Effector memory CD8-positive, alpha-beta T cell (primary cell): Measurements from ENCODE around the gene AKT1.

Experiments used
- ATAC-seq: fragments of 150-1000 bp; cut with Tn5 transposase; replicated peaks from 2 replicates; pipeline ENCODE4 v1.10.0; 2021; ENCODE audit warnings: mild to moderate bottlenecking, moderate library complexity
- DNase-seq, 3 experiments: peaks; one replicate each; pipeline ENCODE4 v3.0.0; 2021
- H3K27ac Mint-ChIP-seq, 2 donors: one replicate each; pipeline ENCODE4 v1.8.0; 2022; ENCODE audit warnings: mild to moderate bottlenecking in 2 of 2, mixed read lengths in 2 of 2, moderate library complexity in 2 of 2
- H3K27me3 Mint-ChIP-seq, 2 donors: one replicate each; pipeline ENCODE4 v1.8.0; 2022; ENCODE audit warnings: mixed read lengths in 2 of 2
- H3K36me3 Mint-ChIP-seq: one replicate; pipeline ENCODE4 v1.8.0; 2022; ENCODE audit warnings: mild to moderate bottlenecking, moderate library complexity, mixed read lengths; ENCODE audit not compliant: insufficient read depth
- H3K4me1 Mint-ChIP-seq, 2 donors: one replicate each; pipeline ENCODE4 v1.8.0; 2022; ENCODE audit warnings: low read depth in 2 of 2, mixed read lengths in 2 of 2
- H3K4me3 Mint-ChIP-seq, 2 donors: one replicate each; pipeline ENCODE4 v1.8.0; 2022; ENCODE audit warnings: mild to moderate bottlenecking in 2 of 2, mixed read lengths in 2 of 2, moderate library complexity in 2 of 2
- H3K9me3 Mint-ChIP-seq, 2 donors: one replicate each; pipeline ENCODE4 v1.8.0; 2022; ENCODE audit warnings: mixed read lengths in 2 of 2

The AKT1 gene

DNA sequence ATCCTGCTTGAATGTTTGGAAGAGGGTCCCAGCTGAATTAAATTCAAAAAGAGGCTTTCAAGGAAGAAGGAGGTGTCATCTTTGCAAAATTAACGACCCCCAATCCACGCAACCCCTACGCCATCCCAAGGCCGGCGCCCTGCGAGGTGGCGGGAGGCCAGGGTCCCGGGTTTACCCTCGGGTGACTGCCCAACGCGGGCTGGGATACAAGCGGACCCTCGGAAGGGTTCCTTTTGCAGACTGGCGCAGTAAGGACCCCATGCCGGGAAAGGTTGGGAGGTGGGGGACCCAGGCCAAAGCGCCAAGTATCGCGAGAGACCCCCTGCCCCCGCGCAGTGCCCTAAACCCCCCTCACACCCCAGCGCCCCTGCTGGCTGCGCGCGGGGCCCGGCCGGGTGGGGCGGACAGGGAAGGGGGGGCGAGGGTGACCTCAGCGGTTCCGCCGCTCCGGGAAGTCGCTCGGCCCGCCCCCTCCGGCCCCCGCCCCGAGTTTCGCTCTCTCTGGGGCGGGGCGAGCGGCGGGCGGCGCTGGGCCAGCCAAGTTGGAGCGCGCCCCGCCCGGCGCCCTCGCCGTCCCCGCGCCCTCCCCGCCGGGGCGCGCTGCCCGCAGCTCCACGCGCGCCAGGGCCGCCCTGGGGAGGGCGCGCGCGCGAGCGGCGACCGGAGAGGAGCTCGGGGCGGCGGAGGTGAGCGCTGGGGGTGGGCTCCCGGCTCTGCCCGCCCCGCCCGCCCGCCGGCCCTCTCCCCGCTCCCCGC is 4.6 kb upstream of the AKT1 start:
- peak overlapping the region in 1 of 2 donors; percentile 70 for H3K27ac Mint-ChIP-seq
- no peaks in the 10 kb centered on the region for H3K9me3 Mint-ChIP-seq
- no peaks in the 10 kb centered on the region for H3K27me3 Mint-ChIP-seq
- peaks cover 30% of the 10 kb centered on the region for H3K36me3 Mint-ChIP-seq
- H3K4me1 Mint-ChIP-seq = peaks cover 3 to 25% of the 10 kb centered on the region in 2 donors
- peak overlapping the region; percentile 67 to 76 for H3K4me3 Mint-ChIP-seq
- DNase-seq (peak; percentile 54 to 74 (median 69)), ATAC-seq (peak; percentile 73)

DNA sequence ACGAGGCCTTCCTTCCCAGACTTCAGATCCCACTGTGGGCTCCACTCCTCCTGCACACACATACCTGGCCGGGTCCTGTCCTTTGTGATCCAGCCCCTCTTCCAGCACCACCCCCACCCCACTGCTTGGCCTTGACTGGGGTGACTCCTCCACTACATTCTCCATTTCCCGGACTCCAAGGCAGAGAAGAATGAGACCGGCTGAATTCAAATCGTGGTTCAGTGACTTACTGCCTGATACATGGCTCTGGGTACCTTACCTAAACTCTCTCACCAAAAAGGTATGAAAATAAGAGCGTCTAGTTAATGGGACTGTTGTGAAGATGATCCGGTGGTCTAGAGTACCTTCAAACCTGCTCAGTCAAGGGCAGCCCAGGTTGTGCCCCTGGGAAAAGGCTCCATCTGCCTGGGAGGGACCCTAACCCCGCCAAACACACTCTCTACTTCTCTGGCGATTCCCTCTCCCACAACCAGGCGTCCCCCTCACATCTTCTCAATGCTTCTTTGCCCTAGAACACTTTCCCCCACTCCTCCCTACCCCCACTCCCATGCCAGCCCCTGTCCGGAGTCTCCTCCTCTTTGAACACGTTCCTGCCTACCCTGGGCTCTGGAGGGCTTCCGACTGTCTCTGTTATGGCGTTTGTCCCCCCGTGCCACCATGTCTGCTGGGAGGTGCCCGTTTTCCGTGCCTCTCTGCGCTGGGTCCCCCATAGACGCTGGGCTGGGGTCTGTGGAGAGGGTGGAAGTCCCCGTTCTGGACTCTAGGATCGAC is 3.9 kb upstream of the AKT1 start:
- Mint-ChIP-seq H3K27ac (peak overlapping the region; percentile 70 to 82), H3K4me1 (peaks cover 6 to 25% of the 10 kb centered on the region in 2 donors), H3K9me3 (no peaks in the 10 kb centered on the region), H3K4me3 (peak overlapping the region; percentile 67 to 76), H3K27me3 (no peaks in the 10 kb centered on the region), H3K36me3 (peaks cover 30% of the 10 kb centered on the region)
- DNase-seq (peak in 1 of 3 experiments; percentile 17), ATAC-seq (no peak)

DNA sequence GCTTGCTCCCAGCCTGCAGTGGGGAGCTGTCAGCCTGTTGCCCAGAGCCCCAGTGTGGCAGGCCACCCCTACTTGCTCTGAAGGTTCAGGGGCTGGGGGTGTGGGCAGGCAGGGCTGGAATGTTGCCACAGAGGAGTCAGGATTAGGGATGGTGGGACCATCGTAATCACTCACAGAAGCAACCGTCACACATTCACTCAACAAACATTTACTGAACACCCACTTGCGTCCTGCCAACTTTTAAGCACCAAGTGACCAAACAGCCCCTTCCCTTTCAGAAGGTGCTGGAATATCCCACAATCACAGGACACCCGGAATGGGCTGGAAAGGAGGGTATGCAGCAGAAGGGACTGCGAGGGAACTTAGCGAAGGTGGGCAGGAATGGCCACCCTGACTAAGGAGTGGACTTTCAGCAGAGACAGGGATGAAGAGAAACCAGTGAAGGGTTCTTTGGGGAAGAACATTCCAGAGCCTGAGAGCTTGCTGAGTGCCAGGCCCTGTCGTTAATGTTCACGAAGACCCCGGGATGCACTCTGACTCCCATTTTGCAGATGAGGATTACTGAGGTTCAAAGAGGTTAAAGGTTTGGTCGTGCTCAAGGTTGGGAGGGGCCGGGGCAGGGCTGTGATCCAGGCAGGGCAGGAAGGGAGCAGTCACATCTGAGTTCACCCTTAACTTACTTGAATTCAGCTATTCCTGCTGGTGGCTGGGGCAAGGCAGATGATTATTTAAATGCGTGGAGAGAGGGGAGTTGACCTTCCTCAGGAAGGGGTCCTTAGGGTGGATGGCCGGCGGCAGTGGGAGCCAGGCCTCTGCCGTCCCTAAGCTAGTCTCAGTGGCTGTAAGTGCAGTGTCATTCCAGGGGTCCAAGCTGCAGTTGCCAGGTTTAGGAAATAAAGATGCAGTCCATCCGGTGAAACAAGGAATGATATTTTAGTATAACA is 3.0 kb upstream of the AKT1 start:
- Mint-ChIP-seq H3K27ac (peak overlapping the region; percentile 34 to 82), H3K27me3 (no peaks in the 10 kb centered on the region), H3K36me3 (peaks cover 35% of the 10 kb centered on the region), H3K4me1 (peaks cover 15 to 28% of the 10 kb centered on the region in 2 donors), H3K9me3 (no peaks in the 10 kb centered on the region), H3K4me3 (peak overlapping the region; percentile 4 to 67)
- ATAC-seq (no peak), DNase-seq (no peak)

DNA sequence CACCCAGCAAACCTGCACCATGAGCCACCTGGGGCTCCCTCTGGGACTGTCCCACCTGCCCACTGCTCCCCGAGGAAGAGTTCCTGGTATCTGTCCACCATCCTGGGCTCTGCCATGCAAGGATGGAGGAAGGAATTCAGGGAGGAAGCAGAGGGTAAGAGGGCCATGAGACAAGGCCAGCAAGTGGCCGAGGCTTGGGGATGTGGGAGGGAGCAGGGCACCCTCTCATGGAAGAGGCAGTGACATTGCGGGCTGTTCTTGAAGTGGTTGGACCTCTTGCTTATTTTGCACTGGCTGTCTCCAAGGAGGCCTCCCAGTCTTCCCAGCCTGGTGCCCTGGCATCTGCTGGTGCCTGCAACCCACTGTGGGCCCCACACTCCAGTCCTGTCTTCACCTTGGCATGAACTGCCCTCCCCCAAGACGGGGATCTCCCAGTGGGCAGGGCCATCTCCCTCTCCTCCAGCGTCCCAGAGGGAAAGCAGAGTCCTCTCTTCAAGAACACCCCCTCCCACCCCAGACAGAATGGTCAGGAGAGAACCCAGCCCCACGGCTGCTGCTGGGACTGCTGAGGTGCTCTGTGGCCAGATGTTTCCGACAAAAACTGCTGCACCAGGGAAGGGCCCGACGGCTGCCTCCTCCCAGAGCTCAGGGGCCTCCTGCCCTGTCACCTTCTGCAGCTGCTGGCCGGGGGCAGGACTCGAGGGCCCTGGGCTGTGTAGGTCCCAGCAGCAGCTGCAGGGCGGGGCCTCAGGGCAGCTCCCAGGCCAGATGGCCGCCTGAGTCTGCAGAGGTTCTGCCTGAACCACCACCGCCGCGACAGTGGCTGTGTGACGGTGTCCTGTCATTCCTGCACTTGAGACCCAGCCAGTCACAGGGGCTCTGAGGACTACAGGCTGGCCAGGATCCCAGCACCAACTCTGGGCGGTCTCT is 1.8 kb upstream of the AKT1 start:
- Mint-ChIP-seq H3K4me3 (peak overlapping the region; percentile 37 to 73), H3K27ac (peak overlapping the region in 1 of 2 donors; percentile 81), H3K9me3 (no peaks in the 10 kb centered on the region), H3K4me1 (peaks cover 24 to 34% of the 10 kb centered on the region in 2 donors), H3K36me3 (peaks cover 35% of the 10 kb centered on the region), H3K27me3 (no peaks in the 10 kb centered on the region)
- ATAC-seq (no peak), DNase-seq (no peak)

DNA sequence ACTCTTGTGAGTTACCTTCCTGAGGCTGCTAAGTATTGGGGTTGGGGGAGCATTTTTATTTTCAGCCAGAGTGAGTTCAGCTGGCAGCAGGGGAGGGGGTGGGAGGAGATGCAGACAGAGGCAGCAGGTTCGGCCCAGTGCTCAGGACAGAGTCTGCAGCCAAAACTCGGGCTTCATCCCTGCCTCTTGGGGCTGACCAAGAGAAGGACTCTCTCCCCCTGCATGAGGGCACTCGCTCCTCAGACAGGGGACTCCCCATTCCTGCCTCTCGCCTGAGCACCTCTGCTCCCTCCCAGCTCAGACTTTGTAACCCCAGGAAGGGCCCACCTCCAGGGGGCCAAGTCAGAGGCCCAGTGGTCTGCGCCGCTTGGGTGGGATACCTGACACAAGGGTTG is 1.1 kb upstream of the AKT1 start:
- Mint-ChIP-seq H3K4me3 (peak overlapping the region; percentile 62 to 73), H3K4me1 (peaks cover 25 to 32% of the 10 kb centered on the region in 2 donors), H3K36me3 (peaks cover 35% of the 10 kb centered on the region), H3K9me3 (no peaks in the 10 kb centered on the region), H3K27ac (peak overlapping the region in 1 of 2 donors; percentile 81), H3K27me3 (no peaks in the 10 kb centered on the region)
- ATAC-seq (no peak), DNase-seq (no peak)

DNA sequence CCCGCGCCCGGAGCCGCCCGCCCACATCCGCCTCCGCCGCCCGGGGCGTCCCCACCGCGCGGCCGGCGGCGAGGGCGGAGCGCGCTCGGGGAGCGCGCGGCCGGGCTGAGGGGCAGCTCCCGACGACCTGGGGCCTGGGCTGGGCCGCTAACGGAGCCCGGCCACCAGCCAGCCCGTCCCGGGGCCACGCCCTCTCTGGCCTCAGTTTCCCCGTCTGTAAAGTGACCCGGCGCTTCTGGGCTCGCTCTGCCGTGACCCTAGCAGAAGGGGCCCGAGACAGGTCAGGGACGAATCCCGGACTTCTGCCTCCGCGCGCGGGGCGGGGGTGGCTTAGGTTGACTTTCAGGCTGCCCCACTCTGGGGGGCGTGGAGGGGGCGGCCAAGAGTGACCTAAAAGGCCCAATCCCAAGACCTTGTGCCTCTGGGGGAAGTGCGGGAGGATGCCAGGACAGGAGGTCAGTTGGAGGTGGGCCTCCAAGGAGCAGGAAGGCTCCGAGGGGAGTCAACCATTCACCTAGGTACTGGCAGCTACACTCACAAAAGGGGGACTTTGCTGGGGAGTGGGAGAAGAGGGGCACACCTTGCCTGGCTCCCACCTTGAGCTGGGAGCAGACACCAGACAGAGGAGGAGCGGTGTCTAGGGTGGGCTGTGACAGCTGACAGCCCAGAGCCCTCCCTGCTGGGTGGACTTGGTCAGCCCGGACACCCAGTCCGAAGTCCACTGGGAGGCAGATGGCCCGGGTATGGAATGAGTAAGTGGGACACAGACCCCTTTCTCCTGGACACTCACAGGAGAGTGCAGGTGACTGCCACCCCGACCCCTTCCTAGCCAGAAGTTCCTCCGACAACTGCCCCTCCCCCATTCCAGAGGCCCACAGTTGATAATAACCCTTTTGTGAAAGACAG is 486 bp upstream of the AKT1 start:
- Mint-ChIP-seq H3K36me3 (peaks cover 32% of the 10 kb centered on the region), H3K27ac (peak overlapping the region in 1 of 2 donors; percentile 81), H3K4me3 (peak overlapping the region; percentile 62 to 73), H3K27me3 (no peaks in the 10 kb centered on the region), H3K9me3 (no peaks in the 10 kb centered on the region), H3K4me1 (peaks cover 28 to 32% of the 10 kb centered on the region in 2 donors)
- peak; percentile 56 for ATAC-seq
- DNase-seq = peak in 2 of 3 experiments; percentile 35 to 51

DNA sequence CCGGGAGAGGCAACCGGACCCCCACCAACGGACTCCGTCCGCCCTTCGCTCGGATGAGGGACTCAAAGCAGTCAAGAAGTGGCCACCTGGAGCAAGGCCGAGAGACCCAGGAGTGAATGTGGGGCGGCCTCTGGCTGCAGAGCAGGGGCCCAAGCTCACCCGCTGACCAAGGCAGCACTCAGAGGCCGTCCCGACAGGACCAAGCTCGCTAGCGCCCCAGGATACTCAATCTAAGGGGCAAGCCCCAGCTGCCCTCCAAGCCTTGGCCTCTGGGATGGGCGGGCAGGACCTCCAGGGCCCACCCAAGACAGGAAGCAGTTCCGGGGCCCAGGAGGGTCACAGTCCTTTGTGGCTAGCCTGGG is 936 bp downstream of the AKT1 start:
- Mint-ChIP-seq H3K27me3 (no peaks in the 10 kb centered on the region), H3K4me1 (peaks cover 31 to 38% of the 10 kb centered on the region in 2 donors), H3K9me3 (no peaks in the 10 kb centered on the region), H3K27ac (peak overlapping the region; percentile 88), H3K36me3 (peaks cover 33% of the 10 kb centered on the region), H3K4me3 (peak overlapping the region; percentile 87 to 89)
- no peak for DNase-seq
- no peak for ATAC-seq

DNA sequence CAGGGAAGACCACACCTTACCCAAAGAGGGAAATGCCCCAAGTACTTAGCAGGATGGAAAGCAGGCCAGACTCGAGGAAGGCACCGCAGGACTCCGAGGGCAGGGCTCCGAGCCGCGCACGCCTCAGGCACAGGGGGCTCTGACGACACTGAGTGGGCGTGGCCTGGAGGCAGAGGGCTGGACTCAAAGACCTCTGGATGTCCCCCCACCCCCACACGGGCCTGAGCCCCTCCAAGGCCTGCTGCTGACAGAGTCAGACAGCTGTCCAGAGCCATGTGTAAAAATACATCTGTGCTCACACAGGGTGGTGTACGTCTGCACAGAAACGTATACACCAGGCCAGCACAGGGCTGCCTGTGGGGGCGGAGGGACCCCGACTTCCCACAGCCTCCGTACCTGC is 1.4 kb downstream of the AKT1 start:
- DNase-seq (peak in 1 of 3 experiments; percentile 27), ATAC-seq (peak; percentile 18)
- Mint-ChIP-seq H3K4me1 (peaks cover 31 to 38% of the 10 kb centered on the region in 2 donors), H3K4me3 (peak overlapping the region; percentile 87 to 89), H3K27ac (peak overlapping the region; percentile 88), H3K27me3 (no peaks in the 10 kb centered on the region), H3K36me3 (peaks cover 31% of the 10 kb centered on the region), H3K9me3 (no peaks in the 10 kb centered on the region)

DNA sequence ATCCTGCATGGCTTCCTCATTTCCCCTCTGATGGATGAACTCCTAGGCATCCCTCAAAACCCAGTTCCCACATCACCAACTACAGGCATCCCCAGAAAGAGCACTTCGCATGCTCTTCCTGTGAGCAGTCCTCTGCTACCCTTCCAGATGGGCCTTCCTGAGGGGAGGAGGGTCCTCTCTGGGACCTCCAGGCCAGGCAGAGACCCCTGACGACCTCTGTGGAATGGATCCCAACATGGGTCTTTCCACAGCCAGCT is 1.9 kb downstream of the AKT1 start:
- Mint-ChIP-seq H3K27me3 (no peaks in the 10 kb centered on the region), H3K9me3 (no peaks in the 10 kb centered on the region), H3K36me3 (peaks cover 26% of the 10 kb centered on the region), H3K4me3 (peak overlapping the region; percentile 87 to 89), H3K4me1 (peaks cover 31 to 38% of the 10 kb centered on the region in 2 donors), H3K27ac (peak overlapping the region; percentile 88)
- DNase-seq = no peak
- ATAC-seq = no peak

DNA sequence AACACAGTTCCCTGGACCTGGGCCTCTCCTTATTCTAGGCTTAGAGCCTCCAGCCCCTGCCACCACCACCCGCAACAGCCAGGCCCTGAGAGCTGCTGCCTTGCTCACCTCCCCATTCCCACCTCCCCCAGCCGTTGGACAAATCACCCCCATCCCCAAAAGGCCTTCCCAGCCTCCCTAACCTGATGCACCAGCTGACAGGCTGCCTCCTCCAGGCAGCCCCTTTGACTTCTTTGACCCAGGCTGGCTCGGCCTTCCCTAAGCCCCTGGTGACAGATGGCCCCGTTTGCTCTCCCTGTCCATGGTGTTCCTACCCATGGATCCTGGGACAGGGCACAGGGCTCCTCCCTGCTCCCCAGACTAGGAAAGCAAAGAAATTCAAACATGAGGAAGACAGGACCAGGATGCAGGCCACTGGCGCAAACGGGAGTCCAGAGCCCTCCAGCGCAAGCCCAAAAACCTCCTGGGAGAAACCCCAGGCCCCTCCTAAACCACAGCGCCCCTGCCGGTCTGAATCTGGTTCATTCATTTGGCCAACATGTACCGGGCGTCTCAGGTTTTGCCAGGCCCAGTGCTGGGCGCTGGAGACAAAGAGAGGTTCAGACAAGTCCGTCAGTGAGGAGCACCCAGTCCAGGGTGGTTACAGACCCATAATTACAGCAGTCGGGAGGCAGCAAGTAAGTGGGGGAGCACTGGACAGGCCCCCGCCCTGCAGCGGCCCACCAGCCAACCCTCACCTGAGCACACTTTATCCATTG is 2.4 kb downstream of the AKT1 start:
- peaks cover 31 to 40% of the 10 kb centered on the region in 2 donors for H3K4me1 Mint-ChIP-seq
- H3K27ac Mint-ChIP-seq = peak overlapping the region; percentile 88
- ATAC-seq (no peak), DNase-seq (no peak)
- H3K27me3 Mint-ChIP-seq = no peaks in the 10 kb centered on the region
- H3K4me3 Mint-ChIP-seq = peak overlapping the region; percentile 87 to 89
- H3K36me3 Mint-ChIP-seq = peaks cover 26% of the 10 kb centered on the region
- H3K9me3 Mint-ChIP-seq = no peaks in the 10 kb centered on the region

DNA sequence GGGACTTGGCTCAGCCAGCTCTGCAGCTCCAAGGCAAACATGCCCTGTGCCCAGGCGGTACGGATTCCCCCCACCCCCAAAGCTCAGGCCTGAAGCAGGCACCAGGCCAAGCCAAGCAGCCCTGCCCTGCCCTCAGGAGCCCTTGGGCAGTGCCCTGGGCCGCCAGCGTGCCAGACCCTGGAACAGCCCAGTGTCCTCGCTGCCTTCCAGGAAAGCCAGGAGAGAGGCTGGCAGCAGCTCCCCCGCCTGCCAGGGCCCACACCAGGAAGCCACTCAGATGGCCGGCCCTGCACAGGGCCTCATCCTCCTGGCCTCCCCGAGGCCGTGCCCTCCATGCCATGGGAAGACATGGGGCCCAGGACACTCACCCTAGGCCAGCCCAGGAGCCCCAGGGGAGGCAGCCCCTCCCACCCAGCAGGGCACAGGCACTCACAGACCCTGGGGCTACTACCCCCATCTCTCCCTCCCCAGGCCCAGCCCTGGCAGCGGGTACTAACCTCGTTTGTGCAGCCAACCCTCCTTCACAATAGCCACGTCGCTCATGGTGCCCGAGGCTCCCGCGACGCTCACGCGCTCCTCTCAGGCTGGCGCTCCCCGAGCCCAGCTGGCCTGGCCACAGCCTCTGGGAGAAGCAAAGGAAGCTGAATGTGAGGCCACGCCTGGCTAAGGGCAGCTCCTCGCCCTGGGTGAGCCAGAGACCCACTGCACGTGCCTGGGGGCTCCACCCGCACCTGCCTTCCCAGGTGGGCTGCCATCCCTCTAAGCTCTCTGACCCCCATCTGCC is 3.3 kb downstream of the AKT1 start:
- H3K4me1 Mint-ChIP-seq = peaks cover 31 to 44% of the 10 kb centered on the region in 2 donors
- no peak for DNase-seq
- H3K36me3 Mint-ChIP-seq = peaks cover 24% of the 10 kb centered on the region
- H3K27me3 Mint-ChIP-seq = no peaks in the 10 kb centered on the region
- ATAC-seq = no peak
- peak overlapping the region; percentile 88 for H3K27ac Mint-ChIP-seq
- H3K9me3 Mint-ChIP-seq = no peaks in the 10 kb centered on the region
- peak overlapping the region; percentile 87 to 89 for H3K4me3 Mint-ChIP-seq
